Measurements from ENCODE around the gene UNK. TPM values are rescaled to one million over a fixed set of nuclear protein-coding genes. Genes with fewer than 3 reads are reported as not detected.
A peak's percentile ranks its signal among the peaks of the same experiment; 100 is the strongest.

UNK gene
- total and polyA plus RNA-seq, 9 of the 15 experiments (the other 6 are each of a cell fraction or from before 2014, with no cell fraction given): 12.8 to 38.6 (median 24.8) TPM

- TF ChIP-seq GMEB1 (CRISPR knock-in tag; IDR thresholded peaks at IDR 0.05) (no peak), SIN3A (IDR thresholded peaks at IDR 0.05; ENCODE audit: borderline replicate concordance in 2 of 2, control insufficient read depth in 1 of 2, low read depth in 2 of 2, low read length in 2 of 2) (peak in 1 of 2 experiments; percentile 6; a peak in 1 of 4 replicates), SLC30A9 (CRISPR knock-in tag; IDR thresholded peaks at IDR 0.05) (no peak), JUND (IDR thresholded peaks at IDR 0.05; ENCODE audit: borderline replicate concordance, low read depth, low read length) (no peak), JUND (tag; IDR thresholded peaks at IDR 0.05; ENCODE audit: borderline replicate concordance, low read depth, low read length) (no peak), ZNF407 (IDR thresholded peaks at IDR 0.05; ENCODE audit: low read depth) (no peak), ZNF699 (CRISPR knock-in tag; IDR thresholded peaks at IDR 0.05; ENCODE audit: insufficient replicate concordance) (no peak), JUNB (CRISPR knock-in tag; conservative IDR thresholded peaks at IDR 0.05) (no peak), TRIM24 (IDR thresholded peaks at IDR 0.05) (no peak; a peak in 1 of 4 replicates), ZBTB5 (IDR thresholded peaks at IDR 0.05) (no peak), SRSF9 (IDR thresholded peaks at IDR 0.05; ENCODE audit: borderline replicate concordance, low read depth, low read length) (no peak), MAZ (CRISPR knock-in tag; conservative IDR thresholded peaks at IDR 0.05 in 1 of 2, IDR thresholded peaks at IDR 0.05 in 1 of 2) (peak in 1 of 2 experiments; percentile 8; a peak in 1 of 4 replicates), ZNF512 (tag; IDR thresholded peaks at IDR 0.05) (no peak), PHF20 (IDR thresholded peaks at IDR 0.05; ENCODE audit: partially characterized antibody) (no peak), ZNF561 (CRISPR knock-in tag; conservative IDR thresholded peaks at IDR 0.05) (no peak)
These were observed 5.8 kb upstream of the UNK start (continued) for GRCh38 chr17:75778861-75779249.
